Measurements from ENCODE around the gene DLG5. TPM values are rescaled to one million over a fixed set of nuclear protein-coding genes. Genes with fewer than 3 reads are reported as not detected.

The DLG5 gene
- total and polyA plus RNA-seq, 9 of the 15 experiments (the other 6 are each of a cell fraction or from before 2014, with no cell fraction given), result 1.4 to 26.8 (median 11.2) TPM

GRCh38 chr10:77939561-77940001 is 13.0 kb upstream of the DLG5 start (continued):
- TF ChIP-seq, protein P1, sequence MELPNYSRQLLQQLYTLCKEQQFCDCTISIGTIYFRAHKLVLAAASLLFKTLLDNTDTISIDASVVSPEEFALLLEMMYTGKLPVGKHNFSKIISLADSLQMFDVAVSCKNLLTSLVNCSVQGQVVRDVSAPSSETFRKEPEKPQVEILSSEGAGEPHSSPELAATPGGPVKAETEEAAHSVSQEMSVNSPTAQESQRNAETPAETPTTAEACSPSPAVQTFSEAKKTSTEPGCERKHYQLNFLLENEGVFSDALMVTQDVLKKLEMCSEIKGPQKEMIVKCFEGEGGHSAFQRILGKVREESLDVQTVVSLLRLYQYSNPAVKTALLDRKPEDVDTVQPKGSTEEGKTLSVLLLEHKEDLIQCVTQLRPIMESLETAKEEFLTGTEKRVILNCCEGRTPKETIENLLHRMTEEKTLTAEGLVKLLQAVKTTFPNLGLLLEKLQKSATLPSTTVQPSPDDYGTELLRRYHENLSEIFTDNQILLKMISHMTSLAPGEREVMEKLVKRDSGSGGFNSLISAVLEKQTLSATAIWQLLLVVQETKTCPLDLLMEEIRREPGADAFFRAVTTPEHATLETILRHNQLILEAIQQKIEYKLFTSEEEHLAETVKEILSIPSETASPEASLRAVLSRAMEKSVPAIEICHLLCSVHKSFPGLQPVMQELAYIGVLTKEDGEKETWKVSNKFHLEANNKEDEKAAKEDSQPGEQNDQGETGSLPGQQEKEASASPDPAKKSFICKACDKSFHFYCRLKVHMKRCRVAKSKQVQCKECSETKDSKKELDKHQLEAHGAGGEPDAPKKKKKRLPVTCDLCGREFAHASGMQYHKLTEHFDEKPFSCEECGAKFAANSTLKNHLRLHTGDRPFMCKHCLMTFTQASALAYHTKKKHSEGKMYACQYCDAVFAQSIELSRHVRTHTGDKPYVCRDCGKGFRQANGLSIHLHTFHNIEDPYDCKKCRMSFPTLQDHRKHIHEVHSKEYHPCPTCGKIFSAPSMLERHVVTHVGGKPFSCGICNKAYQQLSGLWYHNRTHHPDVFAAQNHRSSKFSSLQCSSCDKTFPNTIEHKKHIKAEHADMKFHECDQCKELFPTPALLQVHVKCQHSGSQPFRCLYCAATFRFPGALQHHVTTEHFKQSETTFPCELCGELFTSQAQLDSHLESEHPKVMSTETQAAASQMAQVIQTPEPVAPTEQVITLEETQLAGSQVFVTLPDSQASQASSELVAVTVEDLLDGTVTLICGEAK (IDR thresholded peaks at IDR 0.05), result no peak
- TF ChIP-seq, protein P1 (CRISPR knock-in tag; IDR thresholded peaks at IDR 0.05), result no peak
- TF ChIP-seq ILK (tag; IDR thresholded peaks at IDR 0.05; ENCODE audit: borderline replicate concordance, low read depth), result no peak
- TF ChIP-seq TCF15 (CRISPR knock-in tag; IDR thresholded peaks at IDR 0.05), result no peak
- TF ChIP-seq E2F3 (CRISPR knock-in tag; IDR thresholded peaks at IDR 0.05), result no peak
- no peak for TF ChIP-seq NR4A1 (CRISPR knock-in tag; IDR thresholded peaks at IDR 0.05)
- TF ChIP-seq NR4A1 (tag; IDR thresholded peaks at IDR 0.05), result peak; percentile 48; the same call in 1 of the 2 replicates
- TF ChIP-seq KAT7 (CRISPR knock-in tag; IDR thresholded peaks at IDR 0.05; ENCODE audit: borderline replicate concordance), result no peak
- peak; percentile 26; the same call in 1 of the 2 replicates for TF ChIP-seq HSF4 (CRISPR knock-in tag; IDR thresholded peaks at IDR 0.05; ENCODE audit: borderline replicate concordance)
- no peak for TF ChIP-seq ARID2 (IDR thresholded peaks at IDR 0.05)
- TF ChIP-seq POLR2A (conservative IDR thresholded peaks at IDR 0.05), result no peak
- peak; percentile 78 for TF ChIP-seq CEBPB (tag; IDR thresholded peaks at IDR 0.05)
- no peak for TF ChIP-seq XRCC3 (IDR thresholded peaks at IDR 0.05)
- TF ChIP-seq, protein P2, sequence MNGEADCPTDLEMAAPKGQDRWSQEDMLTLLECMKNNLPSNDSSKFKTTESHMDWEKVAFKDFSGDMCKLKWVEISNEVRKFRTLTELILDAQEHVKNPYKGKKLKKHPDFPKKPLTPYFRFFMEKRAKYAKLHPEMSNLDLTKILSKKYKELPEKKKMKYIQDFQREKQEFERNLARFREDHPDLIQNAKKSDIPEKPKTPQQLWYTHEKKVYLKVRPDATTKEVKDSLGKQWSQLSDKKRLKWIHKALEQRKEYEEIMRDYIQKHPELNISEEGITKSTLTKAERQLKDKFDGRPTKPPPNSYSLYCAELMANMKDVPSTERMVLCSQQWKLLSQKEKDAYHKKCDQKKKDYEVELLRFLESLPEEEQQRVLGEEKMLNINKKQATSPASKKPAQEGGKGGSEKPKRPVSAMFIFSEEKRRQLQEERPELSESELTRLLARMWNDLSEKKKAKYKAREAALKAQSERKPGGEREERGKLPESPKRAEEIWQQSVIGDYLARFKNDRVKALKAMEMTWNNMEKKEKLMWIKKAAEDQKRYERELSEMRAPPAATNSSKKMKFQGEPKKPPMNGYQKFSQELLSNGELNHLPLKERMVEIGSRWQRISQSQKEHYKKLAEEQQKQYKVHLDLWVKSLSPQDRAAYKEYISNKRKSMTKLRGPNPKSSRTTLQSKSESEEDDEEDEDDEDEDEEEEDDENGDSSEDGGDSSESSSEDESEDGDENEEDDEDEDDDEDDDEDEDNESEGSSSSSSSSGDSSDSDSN (IDR thresholded peaks at IDR 0.05; ENCODE audit: borderline replicate concordance in 1 of 2, low read depth in 2 of 2, low read length in 2 of 2), result no peak
- no peak for TF ChIP-seq ZNF408 (CRISPR knock-in tag; IDR thresholded peaks at IDR 0.05; ENCODE audit: low read depth)
- TF ChIP-seq ADNP (tag; IDR thresholded peaks at IDR 0.05), result no peak
